ENCODE data around the gene NACC2. TPM values are rescaled to one million over a fixed set of nuclear protein-coding genes. Genes with fewer than 3 reads are reported as not detected.

The NACC2 gene
- total RNA-seq, 1 donor from 2014 or later = 4.5 TPM

DNA sequence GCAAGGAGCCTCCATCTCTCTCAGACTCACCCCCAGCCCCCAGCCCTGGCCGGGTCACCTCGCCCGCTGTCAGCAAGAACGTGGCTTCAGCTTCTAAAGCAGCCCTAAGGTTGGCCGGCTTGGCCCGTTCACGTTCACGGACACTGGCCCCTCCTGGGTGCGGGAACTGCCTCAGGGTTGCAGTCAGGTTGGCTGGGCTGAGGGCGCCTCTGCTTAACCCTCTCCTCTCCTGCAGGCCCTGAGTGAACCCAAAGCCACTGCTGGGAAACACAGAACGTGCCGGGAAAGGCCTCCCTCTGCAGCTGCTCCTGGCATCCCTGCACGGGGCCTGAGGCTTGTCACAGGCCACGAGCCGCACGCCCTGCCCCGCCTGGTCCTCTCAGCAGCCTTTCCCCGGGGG is 93.9 kb downstream of the NACC2 start:
- Mint-ChIP-seq H3K9me3 (no peaks in the 10 kb centered on the region), H3K27ac (no peak overlapping the region), H3K4me1 (peaks cover 32% of the 10 kb centered on the region), H3K27me3 (ENCODE audit: insufficient read depth, low read depth) (peaks cover 6% of the 10 kb centered on the region), H3K4me3 (no peak overlapping the region), H3K36me3 (no peaks in the 10 kb centered on the region)
- Histone ChIP-seq H4K20me1 (ENCODE audit: low read depth) (no peaks in the 10 kb centered on the region), H3K4me3 (no peak overlapping the region), H3K4me1 (peaks cover 39% of the 10 kb centered on the region), H3K27me3 (no peaks in the 10 kb centered on the region), H3K9me3 (ENCODE audit: low read depth) (no peaks in the 10 kb centered on the region), H3K4me2 (no peak overlapping the region), H3K27ac (no peak overlapping the region), H3F3A (ENCODE audit: low read depth) (peaks cover 1% of the 10 kb centered on the region), H3K9ac (no peak overlapping the region), H3K36me3 (no peaks in the 10 kb centered on the region), H3K79me2 (ENCODE audit: low read depth) (no peaks in the 10 kb centered on the region), H2AFZ (replicated peaks) (no peak overlapping the region)
- no peak for TF ChIP-seq EZH2phosphoT487 (IDR thresholded peaks at IDR 0.05)
- TF ChIP-seq, protein P1, sequence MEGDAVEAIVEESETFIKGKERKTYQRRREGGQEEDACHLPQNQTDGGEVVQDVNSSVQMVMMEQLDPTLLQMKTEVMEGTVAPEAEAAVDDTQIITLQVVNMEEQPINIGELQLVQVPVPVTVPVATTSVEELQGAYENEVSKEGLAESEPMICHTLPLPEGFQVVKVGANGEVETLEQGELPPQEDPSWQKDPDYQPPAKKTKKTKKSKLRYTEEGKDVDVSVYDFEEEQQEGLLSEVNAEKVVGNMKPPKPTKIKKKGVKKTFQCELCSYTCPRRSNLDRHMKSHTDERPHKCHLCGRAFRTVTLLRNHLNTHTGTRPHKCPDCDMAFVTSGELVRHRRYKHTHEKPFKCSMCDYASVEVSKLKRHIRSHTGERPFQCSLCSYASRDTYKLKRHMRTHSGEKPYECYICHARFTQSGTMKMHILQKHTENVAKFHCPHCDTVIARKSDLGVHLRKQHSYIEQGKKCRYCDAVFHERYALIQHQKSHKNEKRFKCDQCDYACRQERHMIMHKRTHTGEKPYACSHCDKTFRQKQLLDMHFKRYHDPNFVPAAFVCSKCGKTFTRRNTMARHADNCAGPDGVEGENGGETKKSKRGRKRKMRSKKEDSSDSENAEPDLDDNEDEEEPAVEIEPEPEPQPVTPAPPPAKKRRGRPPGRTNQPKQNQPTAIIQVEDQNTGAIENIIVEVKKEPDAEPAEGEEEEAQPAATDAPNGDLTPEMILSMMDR (IDR thresholded peaks at IDR 0.05) = no peak
- no peak for TF ChIP-seq EZH2 (IDR thresholded peaks at IDR 0.05)
- DNase-seq (ENCODE audit: low spot score) = no peak

GRCh38 chr9:135998410-135999071 is 96.5 kb downstream of the NACC2 start:
- Histone ChIP-seq H3K27ac (no peak overlapping the region), H2AFZ (replicated peaks) (no peak overlapping the region), H3F3A (ENCODE audit: low read depth) (peaks cover 7% of the 10 kb centered on the region), H3K4me2 (no peak overlapping the region), H3K9ac (no peak overlapping the region), H4K20me1 (ENCODE audit: low read depth) (no peaks in the 10 kb centered on the region), H3K27me3 (no peaks in the 10 kb centered on the region), H3K9me3 (ENCODE audit: low read depth) (no peaks in the 10 kb centered on the region), H3K36me3 (no peaks in the 10 kb centered on the region), H3K4me3 (no peak overlapping the region), H3K4me1 (peaks cover 22% of the 10 kb centered on the region), H3K79me2 (ENCODE audit: low read depth) (no peaks in the 10 kb centered on the region)
- Mint-ChIP-seq H3K9me3 (no peaks in the 10 kb centered on the region), H3K27me3 (ENCODE audit: insufficient read depth, low read depth) (peaks cover 7% of the 10 kb centered on the region), H3K4me1 (peaks cover 36% of the 10 kb centered on the region), H3K27ac (no peak overlapping the region), H3K4me3 (no peak overlapping the region), H3K36me3 (no peaks in the 10 kb centered on the region)
- TF ChIP-seq EZH2 (IDR thresholded peaks at IDR 0.05) = no peak
- no peak for TF ChIP-seq EZH2phosphoT487 (IDR thresholded peaks at IDR 0.05)
- TF ChIP-seq, protein P1 (IDR thresholded peaks at IDR 0.05) = no peak
- no peak for DNase-seq (ENCODE audit: low spot score)

GRCh38 chr9:135998016-135998380 is 97.1 kb downstream of the NACC2 start:
- H3K27ac ChIP-seq = no peak overlapping the region
- Mint-ChIP-seq H3K36me3 (no peaks in the 10 kb centered on the region), H3K9me3 (no peaks in the 10 kb centered on the region), H3K27ac (no peak overlapping the region), H3K4me1 (peaks cover 38% of the 10 kb centered on the region), H3K27me3 (ENCODE audit: insufficient read depth, low read depth) (peaks cover 7% of the 10 kb centered on the region), H3K4me3 (no peak overlapping the region)
- H3K27me3 ChIP-seq = no peaks in the 10 kb centered on the region
- no peaks in the 10 kb centered on the region for H3K79me2 ChIP-seq (ENCODE audit: low read depth)
- no peak for DNase-seq (ENCODE audit: low spot score)
- H3K36me3 ChIP-seq = no peaks in the 10 kb centered on the region
- H3F3A ChIP-seq (ENCODE audit: low read depth) = peaks cover 12% of the 10 kb centered on the region
- no peaks in the 10 kb centered on the region for H3K9me3 ChIP-seq (ENCODE audit: low read depth)
- no peaks in the 10 kb centered on the region for H4K20me1 ChIP-seq (ENCODE audit: low read depth)
- H3K4me2 ChIP-seq = no peak overlapping the region
- TF ChIP-seq EZH2 (IDR thresholded peaks at IDR 0.05) (no peak), EZH2phosphoT487 (IDR thresholded peaks at IDR 0.05) (no peak)
- TF ChIP-seq, protein P1 (IDR thresholded peaks at IDR 0.05) = no peak
- no peak overlapping the region for H3K4me3 ChIP-seq
- H3K9ac ChIP-seq = no peak overlapping the region
- H2AFZ ChIP-seq (replicated peaks) = no peak overlapping the region
- H3K4me1 ChIP-seq = peaks cover 22% of the 10 kb centered on the region

Measured in neural progenitor cell (in vitro differentiated cells).